Activated CD8-positive, alpha-beta memory T cell treated with anti-CD3 and anti-CD28 coated beads, Interleukin-2, amount 50 U/mL, for 1 hour (primary cell): Measurements from ENCODE around the gene EVI5L.
"Not testable (repeated sequence)": the region's sequence is repeated elsewhere in the genome, so short reads cannot be mapped to it uniquely, and the experiment has no call there.

Experiments
- DNase-seq: peaks from one replicate; pipeline ENCODE4 v3.0.0-alpha.2; 2020; ENCODE audit errors: extremely low read depth

The EVI5L gene

GRCh38 chr19:7816040-7816439, 14.0 kb upstream of the EVI5L start:
- DNase-seq = not testable (repeated sequence)

- no peak for DNase-seq
Observed at GRCh38 chr19:7817801-7818200, 12.2 kb upstream of the EVI5L start.

GRCh38 chr19:7818806-7819205, 11.2 kb upstream of the EVI5L start:
- DNase-seq = no peak

GRCh38 chr19:7819337-7819736, 10.7 kb upstream of the EVI5L start:
- no peak for DNase-seq

- no peak for DNase-seq
Observed at GRCh38 chr19:7820588-7820987, 9.4 kb upstream of the EVI5L start.

- DNase-seq = no peak
Observed at GRCh38 chr19:7822910-7823515, 7.0 kb upstream of the EVI5L start.

GRCh38 chr19:7823686-7824301, 6.2 kb upstream of the EVI5L start:
- DNase-seq = no peak

- no peak for DNase-seq
Observed at GRCh38 chr19:7829166-7829520, 875 bp upstream of the EVI5L start.

- DNase-seq = no peak
Observed at GRCh38 chr19:7830272-7830771, 304 bp downstream of the EVI5L start.

GRCh38 chr19:7830823-7831222, 805 bp downstream of the EVI5L start:
- no peak for DNase-seq

- DNase-seq = no peak
Observed at GRCh38 chr19:7831452-7831851, 1.4 kb downstream of the EVI5L start.

GRCh38 chr19:7832009-7832408, 2.0 kb downstream of the EVI5L start:
- no peak for DNase-seq

- no peak for DNase-seq
Observed at GRCh38 chr19:7832781-7833180, 2.8 kb downstream of the EVI5L start.

- DNase-seq = no peak
Observed at GRCh38 chr19:7833225-7834099, 3.4 kb downstream of the EVI5L start.

GRCh38 chr19:7839476-7839875, 9.5 kb downstream of the EVI5L start:
- no peak for DNase-seq

- no peak for DNase-seq
Observed at GRCh38 chr19:7840629-7841028, 10.6 kb downstream of the EVI5L start.

- no peak for DNase-seq
Observed at GRCh38 chr19:7841751-7842660, 12.0 kb downstream of the EVI5L start.

GRCh38 chr19:7842661-7843294, 12.8 kb downstream of the EVI5L start:
- DNase-seq = no peak

GRCh38 chr19:7843521-7843920, 13.5 kb downstream of the EVI5L start:
- DNase-seq = no peak

GRCh38 chr19:7844405-7844804, 14.4 kb downstream of the EVI5L start:
- DNase-seq = no peak

- no peak for DNase-seq
Observed at GRCh38 chr19:7844951-7845350, 14.9 kb downstream of the EVI5L start.
